ENCODE measurements around the gene CCDC34. TPM values are rescaled to one million over a fixed set of nuclear protein-coding genes. Genes with fewer than 3 reads are reported as not detected.

CCDC34 gene
- total RNA-seq, 1 experiment from 2014 or later, result 18.5 TPM

- no peak for DNase-seq (ENCODE audit: low read depth)
Measured at GRCh38 chr11:27291954-27292636, 70.9 kb downstream of the CCDC34 start.

- DNase-seq (ENCODE audit: low read depth), result peak; percentile 41
Measured at GRCh38 chr11:27291302-27291889, 71.6 kb downstream of the CCDC34 start.

GRCh38 chr11:27290261-27291050 is 72.6 kb downstream of the CCDC34 start:
- DNase-seq (ENCODE audit: low read depth), result no peak

Other genes starting within 250 kb of the CCDC34 start
- gene LGR4, start 109.6 kb upstream of the CCDC34 start, total RNA-seq (2014; rRNA removed), result 3.9 and 4.9 TPM in 2 replicates
- 44.0 and 44.8 TPM in 2 replicates for gene LIN7C, start 143.6 kb upstream of the CCDC34 start, total RNA-seq (2014; rRNA removed)

Measured in LHCN-M2 (cell line).